Esophagus muscularis mucosa (tissue), 4 donors: ENCODE measurements around the gene WSB1. TPM values are rescaled to one million over a fixed set of nuclear protein-coding genes. Genes with fewer than 3 reads are reported as not detected.

Source experiments
- DNase-seq: peaks from one replicate; pipeline ENCODE4 v3.0.0-alpha.2; 2017; ENCODE audit errors: extremely low spot score
- H3K27ac ChIP-seq, 4 donors: fragments of 200-600 bp; sonication (generic); replicated peaks in 1 of 4; 1 replicate in 3 of 4; 2 replicates in 1 of 4; pipeline ENCODE4 v1.5.1; 2016 to 2019; ENCODE audit warnings: mild to moderate bottlenecking in 1 of 4
- H3K27me3 ChIP-seq, 4 donors: fragments of 200-600 bp; sonication (generic); one replicate each; pipeline versions ENCODE4 v1.5.1 to v1.6.0; 2016 to 2019
- H3K36me3 ChIP-seq, 4 donors: fragments of 200-600 bp; sonication (generic); one replicate each; pipeline ENCODE4 v1.5.1; 2016 to 2019
- H3K4me1 ChIP-seq, 4 donors: fragments of 200-600 bp; sonication (generic); one replicate each; pipeline ENCODE4 v1.5.1; 2016 to 2019
- H3K4me3 ChIP-seq, 4 donors: fragments of 200-600 bp; sonication (generic); 1 replicate in 2 of 4; 2 replicates in 2 of 4; pipeline ENCODE4 v1.5.1; 2016 to 2019; ENCODE audit warnings: mild to moderate bottlenecking in 4 of 4, moderate library complexity in 1 of 4
- H3K9me3 ChIP-seq, 4 donors: fragments of 200-600 bp; sonication (generic); 1 replicate in 3 of 4; 2 replicates in 1 of 4; pipeline ENCODE4 v1.5.1; 2016 to 2019
- EP300 ChIP-seq: sonication (generic); formaldehyde crosslinking; IDR thresholded peaks from one replicate; pipeline ENCODE4 v1.6.1; 2017; ENCODE audit warnings: antibody characterized with exemption
- POLR2A ChIP-seq: fragments of 450-650 bp; IDR thresholded peaks from one replicate; pipeline ENCODE4 v1.6.1; 2017; ENCODE audit warnings: antibody characterized with exemption, moderate library complexity, mild to moderate bottlenecking, low read depth
- POLR2AphosphoS5 ChIP-seq, 2 donors: sonication (generic); formaldehyde crosslinking; IDR thresholded peaks; one replicate each; pipeline ENCODE4 v1.6.1; 2017; ENCODE audit warnings: antibody characterized with exemption in 2 of 2
- WGBS: methylation state at CpG from one replicate; pipeline ENCODE4 v1.1.5; 2018; 5-methylcytosine and 5-hydroxymethylcytosine counted together
- intact Hi-C: fragments of 100-400 bp; cut with DNase I; formaldehyde crosslinking; loops from one replicate; pipeline ENCODE4 v1.15.1; 2023
- total RNA-seq, 4 donors: library from RNA; depleted of rRNA; stranded (reverse); fragments of >200 nt; gene quantifications; one replicate each; pipeline versions ENCODE4 v1.1.0 to v1.2.1, GENCODE V29; 2016
- TF ChIP-seq, protein P1 (sequence below), 3 experiments: fragments of 200-600 bp in 2 of 3; fragments of 450-650 bp in 1 of 3; sonication (generic) in 2 of 3; IDR thresholded peaks; one replicate each; pipeline ENCODE4 v1.5.1; 2017 to 2019; ENCODE audit warnings: antibody characterized with exemption in 3 of 3, mild to moderate bottlenecking in 2 of 3, moderate library complexity in 1 of 3

Gene WSB1
- total RNA-seq, 4 donors from 2014 or later: 84.1 to 125 (median 118) TPM

DNA sequence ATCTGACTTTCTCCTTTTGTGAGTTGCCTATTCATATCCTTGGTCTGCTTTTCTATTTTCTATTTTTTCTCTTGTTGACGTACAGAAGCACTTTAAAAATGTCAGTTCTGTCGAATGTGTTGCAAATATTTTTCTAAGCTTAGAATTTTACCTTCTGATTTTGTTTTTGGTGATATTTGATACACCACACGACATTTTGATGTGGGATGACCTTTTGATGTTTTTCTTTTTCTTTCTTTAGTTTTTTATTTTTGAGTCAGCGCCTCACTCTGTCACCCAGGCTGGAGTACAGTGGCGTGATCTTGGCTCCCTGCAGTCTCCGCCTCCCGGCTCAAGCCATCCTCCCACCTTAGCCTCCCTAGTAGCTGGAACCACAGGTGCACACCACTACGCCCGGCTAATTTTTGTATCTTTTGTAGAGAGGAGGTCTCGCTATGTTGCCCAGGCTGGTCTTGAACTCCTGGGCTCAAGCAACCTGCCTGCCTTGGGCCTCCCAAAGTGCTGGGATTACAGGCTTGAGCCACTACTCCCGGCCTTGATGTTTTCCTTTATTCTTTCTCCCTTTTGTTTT lies 39.6 kb downstream of the WSB1 start:
- TF ChIP-seq EP300: no peak
- TF ChIP-seq POLR2AphosphoS5 (IDR thresholded peaks at IDR 0.05): no peak
- TF ChIP-seq POLR2A: no peak
- Histone ChIP-seq H3K36me3 (no peaks in the 10 kb centered on the region), H3K27me3 (no peaks in the 10 kb centered on the region), H3K4me3 (peak overlapping the region; percentile 58 to 63 (median 60)), H3K27ac (peak overlapping the region; percentile 90 to 94 (median 92)), H3K4me1 (peaks cover 21 to 33% (median 27%) of the 10 kb centered on the region in 4 donors), H3K9me3 (no peaks in the 10 kb centered on the region)
- intact Hi-C loops: loop anchor here (2.0 kb wide), 3 partner anchors 39 to 97 kb away; partner anchors contain the start of gene WSB1
- 48% methylated on average over 11 of the region's 11 CpGs for WGBS
- no peak for DNase-seq

DNA sequence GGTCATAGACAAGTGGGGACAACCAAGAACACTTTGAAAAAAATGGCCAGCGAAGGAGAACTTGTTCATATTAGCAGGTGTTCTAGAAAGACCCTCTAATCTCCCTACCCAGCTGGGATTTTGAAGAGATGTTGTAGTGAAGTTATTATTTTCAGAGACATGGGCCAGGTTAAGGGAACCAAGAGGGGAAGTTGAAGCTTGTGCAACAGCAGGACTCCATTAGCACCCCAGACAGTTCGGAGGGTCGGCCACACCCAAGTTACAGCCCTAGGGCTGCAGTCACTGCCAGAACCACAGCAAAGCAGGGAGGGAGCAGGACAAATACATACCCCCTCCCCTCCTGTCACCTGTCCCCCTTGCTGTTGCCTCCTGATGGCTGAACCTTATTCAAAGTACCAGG lies 42.3 kb downstream of the WSB1 start:
- Histone ChIP-seq H3K36me3 (no peaks in the 10 kb centered on the region), H3K4me1 (peaks cover 27 to 37% (median 32%) of the 10 kb centered on the region in 4 donors), H3K27ac (no peak overlapping the region), H3K9me3 (no peaks in the 10 kb centered on the region), H3K27me3 (no peaks in the 10 kb centered on the region), H3K4me3 (no peak overlapping the region)
- intact Hi-C loops: no loop called here
- WGBS: 83% methylated on average over 3 of the region's 3 CpGs
- no peak for TF ChIP-seq POLR2A
- TF ChIP-seq, protein P1, sequence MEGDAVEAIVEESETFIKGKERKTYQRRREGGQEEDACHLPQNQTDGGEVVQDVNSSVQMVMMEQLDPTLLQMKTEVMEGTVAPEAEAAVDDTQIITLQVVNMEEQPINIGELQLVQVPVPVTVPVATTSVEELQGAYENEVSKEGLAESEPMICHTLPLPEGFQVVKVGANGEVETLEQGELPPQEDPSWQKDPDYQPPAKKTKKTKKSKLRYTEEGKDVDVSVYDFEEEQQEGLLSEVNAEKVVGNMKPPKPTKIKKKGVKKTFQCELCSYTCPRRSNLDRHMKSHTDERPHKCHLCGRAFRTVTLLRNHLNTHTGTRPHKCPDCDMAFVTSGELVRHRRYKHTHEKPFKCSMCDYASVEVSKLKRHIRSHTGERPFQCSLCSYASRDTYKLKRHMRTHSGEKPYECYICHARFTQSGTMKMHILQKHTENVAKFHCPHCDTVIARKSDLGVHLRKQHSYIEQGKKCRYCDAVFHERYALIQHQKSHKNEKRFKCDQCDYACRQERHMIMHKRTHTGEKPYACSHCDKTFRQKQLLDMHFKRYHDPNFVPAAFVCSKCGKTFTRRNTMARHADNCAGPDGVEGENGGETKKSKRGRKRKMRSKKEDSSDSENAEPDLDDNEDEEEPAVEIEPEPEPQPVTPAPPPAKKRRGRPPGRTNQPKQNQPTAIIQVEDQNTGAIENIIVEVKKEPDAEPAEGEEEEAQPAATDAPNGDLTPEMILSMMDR (IDR thresholded peaks at IDR 0.05): no peak
- DNase-seq: no peak

DNA sequence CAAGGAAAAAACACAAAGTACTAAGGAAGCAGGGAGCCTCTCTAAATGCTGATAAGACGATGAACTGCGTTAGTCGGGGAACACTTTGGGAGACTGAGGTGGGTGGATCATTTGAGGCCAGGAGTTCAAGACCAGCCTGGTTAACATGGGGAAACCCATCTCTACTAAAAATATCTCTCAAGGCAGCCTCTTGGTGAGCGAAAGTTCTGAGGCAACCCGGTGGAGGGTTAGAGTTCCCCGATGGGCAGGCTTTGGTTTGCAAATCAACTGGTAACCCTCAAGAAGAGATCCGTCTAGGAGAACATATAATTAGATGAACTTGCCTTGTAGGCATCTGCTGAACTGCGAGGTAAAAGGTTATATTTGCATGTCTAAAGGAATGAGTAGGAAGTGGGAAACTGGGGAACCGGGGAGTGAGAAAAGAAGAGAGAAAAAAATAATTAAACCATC lies 44.6 kb downstream of the WSB1 start:
- Histone ChIP-seq H3K9me3 (no peaks in the 10 kb centered on the region), H3K27me3 (no peaks in the 10 kb centered on the region), H3K36me3 (no peaks in the 10 kb centered on the region), H3K4me3 (no peak overlapping the region), H3K4me1 (peaks cover 15 to 21% (median 17%) of the 10 kb centered on the region in 4 donors), H3K27ac (no peak overlapping the region)
- TF ChIP-seq POLR2A: no peak
- no peak for TF ChIP-seq EP300
- TF ChIP-seq, protein P1 (IDR thresholded peaks at IDR 0.05): no peak
- no peak for TF ChIP-seq POLR2AphosphoS5 (IDR thresholded peaks at IDR 0.05)
- no peak for DNase-seq
- intact Hi-C loops: no loop called here
- 76% methylated on average over 9 of the region's 9 CpGs for WGBS

DNA sequence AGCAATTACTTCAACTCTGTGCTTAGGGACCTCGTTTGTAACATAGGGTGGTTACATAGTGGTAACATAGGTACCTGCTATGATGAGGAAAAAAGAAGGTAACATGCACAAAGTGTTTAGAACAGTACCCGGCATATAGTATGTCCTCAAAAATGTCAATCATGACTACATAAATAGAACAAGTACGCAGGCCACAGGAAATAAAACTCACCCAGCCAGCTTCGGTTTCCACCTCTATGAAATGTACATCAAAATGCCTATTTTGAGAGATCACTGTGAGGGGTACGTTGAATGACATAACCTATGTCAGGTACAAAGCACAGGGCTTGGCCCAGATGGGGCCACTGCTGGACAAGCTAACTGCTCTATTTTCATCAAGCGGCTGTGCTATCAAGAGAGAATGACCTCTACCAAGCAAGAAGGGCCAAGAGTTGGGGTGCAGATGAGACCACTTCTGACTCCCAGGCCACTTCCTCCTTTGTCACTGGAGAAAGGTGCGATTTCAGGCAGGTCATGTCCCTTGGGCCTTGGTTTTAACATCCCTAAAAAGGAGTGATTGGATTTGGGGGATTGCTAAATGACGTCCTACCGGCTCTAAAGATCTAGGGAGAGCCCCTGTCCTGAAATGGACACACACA lies 45.4 kb downstream of the WSB1 start:
- Histone ChIP-seq H3K36me3 (no peaks in the 10 kb centered on the region), H3K4me3 (no peak overlapping the region), H3K4me1 (peaks cover 12 to 21% (median 14%) of the 10 kb centered on the region in 4 donors), H3K27ac (no peak overlapping the region), H3K27me3 (no peaks in the 10 kb centered on the region), H3K9me3 (no peaks in the 10 kb centered on the region)
- intact Hi-C loops: no loop called here
- DNase-seq: no peak
- WGBS: 85% methylated on average over 9 of the region's 9 CpGs
- TF ChIP-seq EP300: no peak
- TF ChIP-seq POLR2AphosphoS5 (IDR thresholded peaks at IDR 0.05): no peak
- TF ChIP-seq POLR2A: no peak

DNA sequence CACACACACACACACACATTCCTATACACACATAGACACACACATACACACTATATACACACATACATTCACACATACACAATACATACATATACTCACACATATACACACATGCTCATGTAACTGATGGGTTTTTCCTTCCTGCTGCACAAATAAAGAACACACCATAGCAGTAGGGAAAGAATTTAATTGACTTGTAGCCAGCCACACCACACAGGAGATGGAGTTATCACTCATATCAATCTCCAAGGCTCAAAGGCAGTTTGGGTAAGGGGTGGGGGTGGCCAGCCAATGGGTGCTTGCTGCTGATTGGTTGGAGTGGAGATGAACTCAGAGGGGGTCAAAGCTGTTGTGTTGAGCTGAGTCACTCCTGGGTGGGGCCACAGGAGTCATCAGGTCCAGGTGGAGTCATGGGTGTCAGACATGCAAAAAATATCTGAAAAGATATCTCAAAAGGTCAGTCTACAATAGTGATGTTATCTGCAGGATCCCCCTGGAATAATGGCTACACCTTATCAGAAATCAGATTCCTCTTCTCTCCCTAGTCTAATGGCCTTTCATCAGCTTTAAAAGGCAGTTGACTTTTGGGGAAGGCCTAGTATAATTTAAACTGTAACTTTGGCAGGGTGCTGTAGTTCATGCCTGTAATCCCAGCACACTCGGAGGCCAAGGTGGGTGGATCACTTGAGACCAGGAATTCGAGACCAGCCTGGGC lies 46.1 kb downstream of the WSB1 start:
- intact Hi-C loops: no loop called here
- WGBS: 83% methylated on average over 2 of the region's 2 CpGs
- Histone ChIP-seq H3K4me1 (peaks cover 14 to 22% (median 18%) of the 10 kb centered on the region in 4 donors), H3K27me3 (no peaks in the 10 kb centered on the region), H3K27ac (no peak overlapping the region), H3K4me3 (no peak overlapping the region), H3K36me3 (no peaks in the 10 kb centered on the region), H3K9me3 (no peaks in the 10 kb centered on the region)
- TF ChIP-seq EP300: no peak
- TF ChIP-seq POLR2AphosphoS5 (IDR thresholded peaks at IDR 0.05): no peak
- no peak for TF ChIP-seq POLR2A
- TF ChIP-seq, protein P1 (IDR thresholded peaks at IDR 0.05): no peak
- DNase-seq: no peak
